Skeletal muscle tissue (tissue), 4 donors: ENCODE results near the gene LRRC47. TPM values are rescaled to one million over a fixed set of nuclear protein-coding genes. Genes with fewer than 3 reads are reported as not detected.

Experiments used
- H3K27ac ChIP-seq: one replicate; pipeline ENCODE4 v1.7.0; 2013; ENCODE audit warnings: mild to moderate bottlenecking, low read depth, low read length, inconsistent platforms
- H3K27me3 ChIP-seq, 3 donors: one replicate each; pipeline ENCODE4 v1.7.0; 2013; ENCODE audit warnings: low read length in 3 of 3; ENCODE audit not compliant: control insufficient read depth in 3 of 3, insufficient read depth in 3 of 3
- H3K36me3 ChIP-seq, 3 donors: one replicate each; pipeline ENCODE4 v1.7.0; 2013; ENCODE audit warnings: low read length in 3 of 3; ENCODE audit not compliant: control insufficient read depth in 3 of 3, insufficient read depth in 3 of 3
- H3K4me1 ChIP-seq, 3 donors: one replicate each; pipeline ENCODE4 v1.7.0; 2013; ENCODE audit warnings: low read length in 3 of 3, mild to moderate bottlenecking in 3 of 3; ENCODE audit not compliant: control insufficient read depth in 3 of 3, insufficient read depth in 3 of 3
- H3K4me3 ChIP-seq, 3 donors: one replicate each; pipeline ENCODE4 v1.7.0; 2013; ENCODE audit warnings: low read length in 3 of 3
- H3K9ac ChIP-seq, 3 donors: one replicate each; pipeline ENCODE4 v1.7.0; 2013; ENCODE audit warnings: low read length in 3 of 3, mild to moderate bottlenecking in 3 of 3, moderate library complexity in 2 of 3, low read depth in 1 of 3
- H3K9me3 ChIP-seq, 3 donors: one replicate each; pipeline ENCODE4 v1.7.0; 2013; ENCODE audit warnings: low read length in 3 of 3; ENCODE audit not compliant: control insufficient read depth in 3 of 3
- total RNA-seq: library from RNA; depleted of rRNA; stranded (reverse); fragments of >200 nt; gene quantifications from one replicate; pipeline ENCODE4 v1.2.3, GENCODE V29; 2014
- donor health status: Osteomylitis.

LRRC47 gene
- total RNA-seq, 1 donor from 2014 or later, result 28.7 TPM

DNA sequence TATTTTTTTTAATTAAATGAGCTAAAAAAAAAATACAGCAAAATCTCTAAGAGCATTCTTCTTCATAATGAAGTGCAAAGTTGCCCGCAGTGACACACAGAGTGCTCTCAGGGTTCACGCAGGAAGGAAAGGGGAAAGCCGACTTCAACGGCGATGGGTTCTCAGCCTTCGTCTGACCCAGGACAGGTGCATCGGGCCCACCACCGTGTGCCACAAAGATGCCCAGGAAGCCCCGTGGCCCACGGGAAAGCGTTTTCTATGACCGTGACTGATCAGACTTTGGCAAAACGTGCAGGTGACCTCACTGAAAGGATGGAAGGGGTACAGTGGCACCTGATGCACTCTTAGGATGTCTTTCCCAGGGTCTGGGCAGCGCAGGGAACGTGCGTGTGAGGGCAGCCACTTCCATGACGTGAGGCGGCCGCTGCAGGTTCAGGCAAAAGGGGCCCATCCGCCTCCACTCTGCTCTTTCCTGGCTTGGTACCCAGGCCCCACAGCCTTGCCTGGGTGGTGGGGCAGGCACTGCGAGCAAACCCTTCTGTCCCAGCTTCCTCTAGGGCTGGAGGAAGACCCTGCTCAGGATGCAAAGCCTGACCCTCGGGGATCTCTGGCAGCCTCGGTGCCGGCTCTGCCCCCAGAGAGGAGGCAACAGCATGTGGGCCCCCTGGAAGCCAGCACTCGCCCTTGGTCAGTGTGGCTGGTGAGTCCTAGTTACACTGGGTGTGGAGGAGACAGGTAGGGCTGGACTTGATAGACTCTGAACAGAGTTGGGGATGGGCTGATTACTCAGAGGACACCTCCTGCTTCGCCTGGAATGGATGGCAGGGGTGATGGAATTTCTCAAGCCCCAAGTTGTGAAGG lies 8.3 kb downstream of the LRRC47 start:
- no peaks in the 10 kb centered on the region for H3K27me3 ChIP-seq
- no peak overlapping the region for H3K4me3 ChIP-seq
- H3K4me1 ChIP-seq, result peaks cover 14 to 32% (median 22%) of the 10 kb centered on the region in 3 donors
- H3K27ac ChIP-seq, result no peak overlapping the region
- H3K36me3 ChIP-seq, result peaks cover 42 to 53% (median 42%) of the 10 kb centered on the region in 3 donors
- H3K9ac ChIP-seq, result no peak overlapping the region
- H3K9me3 ChIP-seq, result no peaks in the 10 kb centered on the region

DNA sequence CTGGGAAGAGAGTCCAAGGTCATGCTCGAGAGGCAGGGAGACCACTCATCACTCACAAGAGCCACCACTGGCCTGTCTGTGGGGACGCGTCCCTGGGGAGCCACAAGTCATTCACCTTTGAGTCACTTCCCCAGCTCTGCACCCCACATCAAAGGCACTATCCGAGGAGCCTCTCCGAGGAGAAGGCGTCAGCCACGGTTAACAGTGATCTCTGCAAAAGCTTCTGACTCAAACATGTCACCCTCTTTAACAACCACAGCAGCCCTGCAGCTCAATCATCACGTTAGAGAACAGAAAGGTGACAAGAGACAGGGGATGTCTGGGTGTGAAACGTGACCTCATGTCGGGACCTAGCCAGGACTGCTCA lies 9.0 kb downstream of the LRRC47 start:
- Histone ChIP-seq H3K27me3 (no peaks in the 10 kb centered on the region), H3K4me1 (peaks cover 14 to 27% (median 19%) of the 10 kb centered on the region in 3 donors), H3K9ac (no peak overlapping the region), H3K9me3 (no peaks in the 10 kb centered on the region), H3K36me3 (peaks cover 48 to 56% (median 48%) of the 10 kb centered on the region in 3 donors), H3K4me3 (no peak overlapping the region), H3K27ac (no peak overlapping the region)

DNA sequence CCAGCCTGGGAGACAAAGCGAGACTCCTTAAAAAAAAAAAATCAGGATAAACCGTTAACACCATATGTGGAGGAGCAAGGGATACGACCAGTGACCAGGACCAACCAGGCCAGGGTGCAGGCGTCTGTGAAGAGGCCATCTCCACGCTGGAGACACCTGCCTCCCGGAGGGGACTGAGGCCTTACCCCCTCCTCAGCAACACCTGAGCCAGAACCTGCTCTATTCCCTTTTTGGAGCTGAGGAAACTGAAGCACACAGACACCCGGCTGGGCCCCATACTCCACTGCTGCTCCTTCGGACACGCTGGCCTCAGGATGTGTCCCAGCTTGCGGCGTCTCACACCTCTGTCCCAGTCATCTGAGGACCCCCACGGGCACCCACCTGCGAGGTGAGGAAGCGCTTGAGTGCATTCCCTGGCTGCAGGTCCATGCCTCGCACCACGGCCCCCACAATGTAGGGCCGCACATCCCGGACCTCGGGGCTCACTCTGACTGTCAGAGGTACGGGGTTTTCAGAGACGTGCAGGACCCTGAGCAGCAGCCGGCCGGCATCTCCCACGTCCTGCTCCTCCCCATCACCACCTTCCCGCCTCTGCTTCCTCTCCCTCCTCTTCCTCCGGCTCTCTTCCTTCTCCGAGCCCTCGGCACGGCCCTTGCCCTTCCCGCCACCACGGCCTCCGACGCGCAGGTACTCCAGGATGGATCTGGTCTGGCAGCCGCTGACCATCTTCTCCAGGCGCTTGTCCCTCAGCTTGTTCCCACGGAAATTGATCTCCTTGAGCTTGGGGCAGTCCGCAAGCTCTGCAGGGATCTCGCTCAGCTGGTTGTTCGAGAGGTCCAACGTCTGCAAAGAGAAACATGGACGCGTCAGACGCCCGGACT lies 9.6 kb downstream of the LRRC47 start:
- H3K4me1 ChIP-seq, result peaks cover 14 to 24% (median 19%) of the 10 kb centered on the region in 3 donors
- H3K27ac ChIP-seq, result no peak overlapping the region
- H3K9ac ChIP-seq, result no peak overlapping the region
- H3K9me3 ChIP-seq, result no peaks in the 10 kb centered on the region
- H3K36me3 ChIP-seq, result peaks cover 52 to 62% (median 52%) of the 10 kb centered on the region in 3 donors
- no peak overlapping the region for H3K4me3 ChIP-seq
- no peaks in the 10 kb centered on the region for H3K27me3 ChIP-seq

DNA sequence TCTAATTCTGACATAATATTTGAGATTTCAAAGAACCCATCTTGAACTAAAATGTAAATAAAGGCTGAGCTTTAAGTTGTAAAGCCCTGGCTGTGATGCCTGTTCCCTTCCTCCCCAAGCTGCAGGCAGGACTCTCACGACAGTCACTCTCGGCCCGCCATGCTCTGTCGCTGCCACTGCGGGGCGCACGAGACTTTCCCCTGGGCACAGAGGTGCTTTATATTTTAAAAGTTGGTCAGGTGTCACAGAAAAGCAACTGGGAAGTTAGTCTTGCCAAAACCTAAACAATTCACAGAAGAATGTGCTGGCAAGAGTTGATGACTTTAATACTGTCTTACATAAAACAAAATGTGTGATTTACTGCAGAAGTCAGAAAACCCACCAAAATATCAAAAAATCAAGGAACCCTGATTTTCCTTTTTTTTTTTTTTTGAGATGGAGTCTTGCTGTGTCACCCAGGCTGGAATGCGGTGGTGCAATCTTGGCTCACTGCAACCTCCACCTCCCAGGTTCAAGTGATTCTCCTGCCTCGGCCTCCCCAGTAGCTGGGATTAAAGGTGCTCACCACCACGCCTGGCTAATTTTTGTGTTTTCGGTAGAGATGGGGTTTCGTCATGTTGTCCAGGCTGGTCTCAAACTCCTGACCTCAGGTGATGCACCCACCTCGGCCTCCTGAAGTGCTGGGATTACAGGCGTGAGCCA lies 10.7 kb downstream of the LRRC47 start:
- H3K9me3 ChIP-seq, result no peaks in the 10 kb centered on the region
- peaks cover 13 to 18% (median 14%) of the 10 kb centered on the region in 3 donors for H3K4me1 ChIP-seq
- H3K9ac ChIP-seq, result no peak overlapping the region
- peaks cover 59 to 71% (median 61%) of the 10 kb centered on the region in 3 donors for H3K36me3 ChIP-seq
- H3K27me3 ChIP-seq, result no peaks in the 10 kb centered on the region
- H3K4me3 ChIP-seq, result no peak overlapping the region
- H3K27ac ChIP-seq, result no peak overlapping the region

- no peaks in the 10 kb centered on the region for H3K27me3 ChIP-seq
- no peak overlapping the region for H3K9ac ChIP-seq
- H3K4me1 ChIP-seq, result peaks cover 8 to 12% (median 12%) of the 10 kb centered on the region in 3 donors
- no peak overlapping the region for H3K27ac ChIP-seq
- H3K36me3 ChIP-seq, result peaks cover 63 to 76% (median 67%) of the 10 kb centered on the region in 3 donors
- no peak overlapping the region for H3K4me3 ChIP-seq
- H3K9me3 ChIP-seq, result no peaks in the 10 kb centered on the region
Measured at GRCh38 chr1:3785045-3785444, 11.3 kb downstream of the LRRC47 start.

- no peak overlapping the region for H3K9ac ChIP-seq
- H3K27me3 ChIP-seq, result no peaks in the 10 kb centered on the region
- H3K27ac ChIP-seq, result no peak overlapping the region
- peaks cover 74 to 88% (median 75%) of the 10 kb centered on the region in 3 donors for H3K36me3 ChIP-seq
- no peak overlapping the region for H3K4me3 ChIP-seq
- no peaks in the 10 kb centered on the region for H3K9me3 ChIP-seq
- peaks cover 2 to 7% (median 6%) of the 10 kb centered on the region in 3 donors for H3K4me1 ChIP-seq
Measured at GRCh38 chr1:3783651-3784474, 12.4 kb downstream of the LRRC47 start.

GRCh38 chr1:3780901-3781300 lies 15.4 kb downstream of the LRRC47 start:
- Histone ChIP-seq H3K27me3 (no peaks in the 10 kb centered on the region), H3K9me3 (no peaks in the 10 kb centered on the region), H3K36me3 (peaks cover 59 to 69% (median 60%) of the 10 kb centered on the region in 3 donors)

GRCh38 chr1:3779912-3780416 lies 16.3 kb downstream of the LRRC47 start:
- peaks cover 50 to 61% (median 53%) of the 10 kb centered on the region in 3 donors for H3K36me3 ChIP-seq
- H3K4me3 ChIP-seq, result no peak overlapping the region
- H3K9ac ChIP-seq, result no peak overlapping the region
- no peaks in the 10 kb centered on the region for H3K27me3 ChIP-seq
- H3K9me3 ChIP-seq, result no peaks in the 10 kb centered on the region
- no peak overlapping the region for H3K27ac ChIP-seq
- peaks cover 15 to 24% (median 20%) of the 10 kb centered on the region in 3 donors for H3K4me1 ChIP-seq

More at GRCh38 chr1:3780901-3781300, 15.4 kb downstream of the LRRC47 start:
- Histone ChIP-seq H3K4me1 (peaks cover 9 to 19% (median 15%) of the 10 kb centered on the region in 3 donors), H3K9ac (no peak overlapping the region), H3K27ac (no peak overlapping the region), H3K4me3 (no peak overlapping the region)
